Measurements from ENCODE around the gene ARMH1.
A peak's percentile ranks its signal among the peaks of the same experiment; 100 is the strongest.

Gene ARMH1

GRCh38 chr1:44674113-44675000, at the start of gene ARMH1, which contains the start of gene TMEM53:
Gene ARMH1, plus strand, starts transcription at chr1:44674714. Its CDS starts 14,984 bp downstream, at chr1:44689698.
Gene TMEM53, minus strand, starts transcription at chr1:44674481. Its CDS starts 90 bp downstream, at chr1:44674391.
- peak; percentile 100 for DNase-seq (ENCODE audit: low spot score)

GRCh38 chr1:44625348-44625747, 49.2 kb upstream of the ARMH1 start:
- DNase-seq (ENCODE audit: low spot score) = no peak

- no peak for DNase-seq (ENCODE audit: low spot score)
Measured at GRCh38 chr1:44628962-44629756, 45.4 kb upstream of the ARMH1 start.

- no peak for DNase-seq (ENCODE audit: low spot score)
Measured at GRCh38 chr1:44630116-44630515, 44.4 kb upstream of the ARMH1 start.

- no peak for DNase-seq (ENCODE audit: low spot score)
Measured at GRCh38 chr1:44631333-44631646, 43.2 kb upstream of the ARMH1 start.

- DNase-seq (ENCODE audit: low spot score) = peak; percentile 87
Measured at GRCh38 chr1:44631647-44632539, 42.6 kb upstream of the ARMH1 start.

- no peak for DNase-seq (ENCODE audit: low spot score)
Measured at GRCh38 chr1:44632598-44632997, 41.9 kb upstream of the ARMH1 start.

- DNase-seq (ENCODE audit: low spot score) = no peak
Measured at GRCh38 chr1:44634606-44635189, 39.8 kb upstream of the ARMH1 start.

- no peak for DNase-seq (ENCODE audit: low spot score)
Measured at GRCh38 chr1:44635439-44635838, 39.1 kb upstream of the ARMH1 start.

GRCh38 chr1:44636083-44636687, 38.3 kb upstream of the ARMH1 start:
- DNase-seq (ENCODE audit: low spot score) = peak; percentile 74

- no peak for DNase-seq (ENCODE audit: low spot score)
Measured at GRCh38 chr1:44636688-44637598, 37.6 kb upstream of the ARMH1 start.

- DNase-seq (ENCODE audit: low spot score) = no peak
Measured at GRCh38 chr1:44637702-44638411, 36.7 kb upstream of the ARMH1 start.

- no peak for DNase-seq (ENCODE audit: low spot score)
Measured at GRCh38 chr1:44640200-44640853, 34.2 kb upstream of the ARMH1 start.

GRCh38 chr1:44641126-44642102, 33.1 kb upstream of the ARMH1 start:
- no peak for DNase-seq (ENCODE audit: low spot score)

- no peak for DNase-seq (ENCODE audit: low spot score)
Measured at GRCh38 chr1:44642255-44642654, 32.3 kb upstream of the ARMH1 start.

- no peak for DNase-seq (ENCODE audit: low spot score)
Measured at GRCh38 chr1:44642925-44643324, 31.6 kb upstream of the ARMH1 start.

- no peak for DNase-seq (ENCODE audit: low spot score)
Measured at GRCh38 chr1:44643721-44644334, 30.7 kb upstream of the ARMH1 start.

Measured in cerebellar cortex (tissue), 1 donor.